ENCODE results near the gene CDC73.
"Not testable (repeated sequence)": the region's sequence is repeated elsewhere in the genome, so short reads cannot be mapped to it uniquely, and the experiment has no call there.

Gene CDC73

GRCh38 chr1:193114485-193115095 lies 7.2 kb upstream of the CDC73 start:
- DNase-seq (ENCODE audit: low spot score), result no peak

GRCh38 chr1:193115629-193116227 lies 6.1 kb upstream of the CDC73 start:
- no peak for DNase-seq (ENCODE audit: low spot score)

DNA sequence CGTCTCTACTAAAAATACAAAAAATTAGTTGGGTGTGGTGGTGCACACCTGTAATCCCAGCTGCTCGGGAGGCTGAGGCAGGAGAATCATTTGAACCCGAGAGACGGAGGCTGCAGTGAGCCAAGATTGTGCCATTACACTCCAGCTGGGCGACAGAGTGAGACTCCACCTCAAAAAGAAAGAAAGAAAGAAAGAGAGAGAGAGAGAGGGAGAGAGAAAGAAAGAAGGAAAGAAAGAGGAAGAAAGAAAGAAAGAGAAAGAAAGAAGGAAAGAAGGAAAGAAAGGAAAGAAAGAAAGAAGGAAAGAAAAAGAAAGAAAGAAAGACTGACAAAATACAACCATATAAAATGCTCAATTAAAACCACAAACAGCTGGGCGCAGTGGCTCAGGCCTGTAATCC lies 4.7 kb upstream of the CDC73 start:
- DNase-seq (ENCODE audit: low spot score), result not testable (repeated sequence)

GRCh38 chr1:193118194-193118593 lies 3.6 kb upstream of the CDC73 start:
- DNase-seq (ENCODE audit: low spot score), result no peak

GRCh38 chr1:193118803-193119730 lies 2.8 kb upstream of the CDC73 start:
- no peak for DNase-seq (ENCODE audit: low spot score)

- no peak for DNase-seq (ENCODE audit: low spot score)
Observed at GRCh38 chr1:193120604-193121166, 1.1 kb upstream of the CDC73 start.

- DNase-seq (ENCODE audit: low spot score), result no peak
Observed at GRCh38 chr1:193123751-193124150, 1.9 kb downstream of the CDC73 start.

- DNase-seq (ENCODE audit: low spot score), result no peak
Observed at GRCh38 chr1:193125369-193125768, 3.5 kb downstream of the CDC73 start.

DNA sequence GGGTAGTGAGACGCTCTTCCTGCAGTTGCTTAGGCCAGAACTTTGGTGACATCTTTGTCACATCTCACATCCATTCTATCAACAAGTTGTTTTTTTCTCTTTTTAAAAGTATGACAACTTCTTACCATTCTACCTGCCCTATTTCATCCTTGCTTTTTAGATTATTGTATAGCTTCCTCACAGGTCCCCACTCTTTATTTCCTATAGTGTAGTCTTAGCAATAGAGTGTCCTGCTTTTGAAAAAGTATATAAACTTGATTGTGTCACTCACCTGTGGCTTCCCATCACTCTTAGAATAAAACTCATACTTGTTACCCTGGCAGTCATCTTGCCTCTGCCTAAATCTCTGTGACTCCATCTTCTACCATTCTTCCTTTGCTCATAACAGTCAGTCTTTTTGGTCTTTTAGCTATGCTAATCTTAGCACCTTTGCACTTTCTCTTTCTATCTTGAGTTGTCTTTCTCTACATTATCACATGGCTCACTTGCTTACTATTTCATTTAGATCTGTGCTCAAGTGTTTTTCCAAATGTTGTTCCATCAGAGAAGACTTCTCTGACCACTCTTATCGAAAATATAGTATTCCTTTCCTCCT lies 9.5 kb downstream of the CDC73 start:
- DNase-seq (ENCODE audit: low spot score), result no peak

DNA sequence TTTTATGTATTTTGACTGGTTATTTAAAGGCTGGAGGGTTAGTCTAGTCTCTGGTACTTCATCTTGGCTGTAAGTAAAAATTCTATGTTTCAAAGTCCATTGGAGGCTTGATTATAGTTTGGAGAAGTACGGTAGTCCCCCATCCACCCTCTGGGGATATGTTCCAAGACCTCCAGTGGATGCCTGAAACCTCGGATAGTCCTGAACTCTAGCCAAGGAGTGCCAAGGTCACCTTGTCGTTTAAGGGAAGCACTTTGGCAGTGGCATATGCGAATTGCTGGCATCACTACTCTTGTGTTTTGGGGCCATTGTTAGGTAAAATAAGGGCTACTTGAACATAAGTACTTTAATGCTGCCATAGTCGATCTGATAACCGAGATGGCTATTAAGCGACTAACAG lies 18.4 kb downstream of the CDC73 start:
- no peak for DNase-seq (ENCODE audit: low spot score)

GRCh38 chr1:193141804-193142203 lies 20.0 kb downstream of the CDC73 start:
- DNase-seq (ENCODE audit: low spot score), result no peak

- no peak for DNase-seq (ENCODE audit: low spot score)
Observed at GRCh38 chr1:193142409-193142808, 20.6 kb downstream of the CDC73 start.

- no peak for DNase-seq (ENCODE audit: low spot score)
Observed at GRCh38 chr1:193143285-193143684, 21.5 kb downstream of the CDC73 start.

GRCh38 chr1:193144361-193144938 lies 22.6 kb downstream of the CDC73 start:
- DNase-seq (ENCODE audit: low spot score), result no peak

- DNase-seq (ENCODE audit: low spot score), result no peak
Observed at GRCh38 chr1:193144999-193145398, 23.2 kb downstream of the CDC73 start.

- DNase-seq (ENCODE audit: low spot score), result no peak
Observed at GRCh38 chr1:193156117-193156821, 34.4 kb downstream of the CDC73 start.

GRCh38 chr1:193156822-193157142 lies 35.0 kb downstream of the CDC73 start:
- DNase-seq (ENCODE audit: low spot score), result no peak

- no peak for DNase-seq (ENCODE audit: low spot score)
Observed at GRCh38 chr1:193157360-193157759, 35.5 kb downstream of the CDC73 start.

DNA sequence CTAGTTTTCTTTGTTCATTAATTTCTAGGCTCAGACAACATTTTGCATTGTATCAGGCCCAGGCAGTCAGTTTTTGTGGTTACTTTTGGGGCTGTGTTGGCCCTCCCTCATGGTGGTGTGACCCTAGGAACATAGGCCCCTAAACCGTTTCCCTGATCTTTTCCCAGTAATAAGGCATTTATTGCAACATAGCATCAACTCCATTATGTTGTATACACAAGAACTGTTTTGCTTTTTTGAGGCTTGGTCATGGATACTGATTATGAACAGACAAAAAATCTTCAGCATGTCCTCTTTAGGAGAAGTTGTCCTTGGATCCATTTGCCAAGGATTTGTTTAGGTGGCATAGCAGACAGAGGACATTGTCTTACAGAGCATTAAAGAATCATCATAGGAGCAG lies 54.3 kb downstream of the CDC73 start:
- no peak for DNase-seq (ENCODE audit: low spot score)

DNA sequence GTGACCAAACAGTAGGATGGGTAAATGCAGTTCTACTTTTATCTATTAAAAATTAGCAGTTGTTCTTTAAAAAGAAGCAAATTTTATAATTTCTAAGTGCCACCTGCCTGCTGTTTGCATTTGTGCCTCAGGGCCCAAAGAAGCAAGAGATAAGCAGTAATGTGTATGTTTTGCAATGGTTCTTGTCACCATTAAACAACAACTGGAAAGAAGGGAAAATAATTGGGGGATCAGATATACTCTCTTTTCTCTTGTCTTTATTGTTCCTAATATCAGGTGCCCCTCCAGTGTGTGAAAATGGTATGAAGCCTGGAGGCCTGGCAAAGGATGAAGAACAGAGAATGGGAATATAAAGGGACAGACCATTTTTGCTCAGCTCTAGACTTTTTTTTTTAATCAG lies 55.0 kb downstream of the CDC73 start:
- no peak for DNase-seq (ENCODE audit: low spot score)

DNA sequence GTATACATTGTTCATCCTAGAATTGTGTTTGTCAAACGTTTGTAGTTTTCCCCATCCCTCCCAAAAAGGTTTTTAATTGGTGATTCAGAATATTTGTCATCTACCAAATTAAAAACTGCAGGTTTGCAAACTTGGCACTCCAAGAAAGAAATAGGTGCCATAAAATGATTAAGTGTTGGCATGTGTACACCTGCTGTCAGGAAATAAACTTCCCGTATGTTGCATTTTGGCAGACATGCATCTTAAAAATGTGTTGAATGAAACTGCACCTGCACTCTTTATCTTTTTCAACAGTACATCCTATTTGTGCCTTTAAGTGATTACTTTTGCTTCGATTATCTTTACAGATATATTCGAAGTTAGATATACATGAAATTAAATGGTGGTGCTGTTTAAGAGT lies 57.3 kb downstream of the CDC73 start:
- no peak for DNase-seq (ENCODE audit: low spot score)

DNA sequence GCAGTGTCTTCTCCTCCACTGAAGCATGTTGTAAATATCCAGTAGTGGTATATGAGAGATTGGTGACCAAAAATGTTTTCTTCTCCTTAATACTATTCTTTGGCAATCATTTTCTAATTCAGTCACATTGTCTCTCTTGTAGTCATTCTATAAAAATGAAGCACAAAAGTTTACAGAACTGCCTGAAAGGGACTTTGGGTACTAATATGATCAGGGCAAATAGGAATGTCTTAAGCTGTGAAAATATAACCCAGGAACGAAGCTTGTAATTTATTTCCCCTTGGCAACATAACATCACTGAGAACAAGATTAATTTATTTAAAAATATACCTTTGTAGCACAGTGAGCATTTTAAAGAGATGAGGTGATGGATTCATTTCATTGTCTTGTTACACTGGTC lies 59.7 kb downstream of the CDC73 start:
- no peak for DNase-seq (ENCODE audit: low spot score)
